Stimulated activated CD8-positive, alpha-beta memory T cell treated with anti-CD3 and anti-CD28 coated beads, Interleukin-2, amount 100 ng/mL, for 48 hours (primary cell): ENCODE data around the gene TRIM5.
A peak's percentile ranks its signal among the peaks of the same experiment; 100 is the strongest.
"Not testable (repeated sequence)": the region's sequence is repeated elsewhere in the genome, so short reads cannot be mapped to it uniquely, and the experiment has no call there.

Experiments used
- DNase-seq, 2 donors: peaks; one replicate each; pipeline ENCODE4 v3.0.0-alpha.2; 2020; ENCODE audit warnings: low read depth in 2 of 2

Gene TRIM5

GRCh38 chr11:5689551-5689983 is 4.7 kb upstream of the TRIM5 start, which contains the start of gene TRIM22:
Gene TRIM22 (plus strand): TSS chr11:5689790. CDS start chr11:5696233, 6,443 bp downstream.
- peak in 1 of 2 donors; percentile 22 for DNase-seq

- DNase-seq = no peak
These were observed 3.6 kb upstream of the TRIM5 start for GRCh38 chr11:5688482-5688881.

GRCh38 chr11:5686426-5686825 is 1.6 kb upstream of the TRIM5 start:
- DNase-seq = no peak

- no peak for DNase-seq
These were observed 733 bp downstream of the TRIM5 start for GRCh38 chr11:5684036-5684645.

- DNase-seq = peak in 1 of 2 donors; percentile 8
These were observed 1.3 kb downstream of the TRIM5 start for GRCh38 chr11:5683620-5684019.

GRCh38 chr11:5682890-5683441 is 1.9 kb downstream of the TRIM5 start:
- not testable (repeated sequence) for DNase-seq

- no peak for DNase-seq
These were observed 5.1 kb downstream of the TRIM5 start for GRCh38 chr11:5679811-5680210.

- DNase-seq = no peak
These were observed 10.5 kb downstream of the TRIM5 start for GRCh38 chr11:5674391-5674790.

- no peak for DNase-seq
These were observed 13.0 kb downstream of the TRIM5 start for GRCh38 chr11:5671831-5672230.

- no peak for DNase-seq
These were observed 18.5 kb downstream of the TRIM5 start for GRCh38 chr11:5666402-5666793.

- DNase-seq = no peak
These were observed 19.0 kb downstream of the TRIM5 start for GRCh38 chr11:5665746-5666401.

GRCh38 chr11:5665051-5665570 is 19.8 kb downstream of the TRIM5 start:
- DNase-seq = no peak

- no peak for DNase-seq
These were observed 21.4 kb downstream of the TRIM5 start for GRCh38 chr11:5663511-5663910.

- no peak for DNase-seq
These were observed 26.6 kb downstream of the TRIM5 start for GRCh38 chr11:5658318-5658717.

- DNase-seq = not testable (repeated sequence)
These were observed 27.9 kb downstream of the TRIM5 start for GRCh38 chr11:5656956-5657355.

- DNase-seq = no peak
These were observed 29.4 kb downstream of the TRIM5 start for GRCh38 chr11:5655474-5655873.

- DNase-seq = no peak
These were observed 38.7 kb downstream of the TRIM5 start for GRCh38 chr11:5646139-5646538.

GRCh38 chr11:5643585-5643984 is 41.3 kb downstream of the TRIM5 start:
- no peak for DNase-seq

- no peak for DNase-seq
These were observed 44.9 kb downstream of the TRIM5 start for GRCh38 chr11:5639953-5640352.

- DNase-seq = no peak
These were observed 52.8 kb downstream of the TRIM5 start for GRCh38 chr11:5631969-5632635.

GRCh38 chr11:5631417-5631816 is 53.5 kb downstream of the TRIM5 start:
- no peak for DNase-seq

GRCh38 chr11:5626196-5626595 is 58.7 kb downstream of the TRIM5 start:
- no peak for DNase-seq
